ENCODE results near the gene CSF3. TPM values are rescaled to one million over a fixed set of nuclear protein-coding genes. Genes with fewer than 3 reads are reported as not detected.

Gene CSF3
- total RNA-seq, 1 donor from 2014 or later, result not detected

DNA sequence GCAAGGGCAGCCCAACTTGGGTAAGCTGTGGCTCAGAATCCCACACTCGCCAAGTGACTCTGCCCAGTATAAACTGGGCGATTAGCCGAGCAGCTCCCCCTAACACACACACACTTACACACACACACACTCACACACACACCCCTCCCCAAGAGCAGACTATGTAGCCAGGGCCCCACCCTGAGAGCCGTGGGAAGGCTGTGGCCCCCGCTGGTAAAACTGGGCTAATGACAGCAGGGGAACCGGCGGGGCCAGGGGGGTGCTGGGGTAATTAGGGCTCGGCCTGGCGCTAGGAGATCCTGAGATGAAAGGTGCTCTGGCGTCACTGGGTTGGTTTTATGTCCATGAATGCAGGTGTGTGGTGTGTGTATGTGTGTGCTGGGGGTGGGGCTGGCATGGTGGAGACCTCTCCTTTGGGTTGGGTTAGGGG, 46.4 kb downstream of the CSF3 start:
- no peaks in the 10 kb centered on the region for H3K36me3 Mint-ChIP-seq (ENCODE audit: low read depth)
- H3K27ac Mint-ChIP-seq, result no peak overlapping the region
- DNase-seq (ENCODE audit: low spot score), result no peak
- peaks cover 30% of the 10 kb centered on the region for H3K27me3 Mint-ChIP-seq (ENCODE audit: low read depth)
- intact Hi-C loops (cut with micrococcal nuclease), result loop anchor here (2.0 to 5.0 kb wide), 2 partner anchors 36 to 47 kb away; no protein-coding TSS in a partner anchor
- no peaks in the 10 kb centered on the region for H3K9me3 Mint-ChIP-seq
- H3K4me1 Mint-ChIP-seq (ENCODE audit: low read depth), result peaks cover 13% of the 10 kb centered on the region
- peak overlapping the region; percentile 79 for H3K4me3 Mint-ChIP-seq (ENCODE audit: low read depth)

- peak within 1 kb of the TSS; percentile 3 for H3K27ac Mint-ChIP-seq
Observed at GRCh38 chr17:40062329-40063186, 47.3 kb downstream of the CSF3 start, which contains the start of gene THRA. TSS of gene THRA (plus strand) at chr17:40062965. CDS start at chr17:40074489, 11,524 bp downstream.

DNA sequence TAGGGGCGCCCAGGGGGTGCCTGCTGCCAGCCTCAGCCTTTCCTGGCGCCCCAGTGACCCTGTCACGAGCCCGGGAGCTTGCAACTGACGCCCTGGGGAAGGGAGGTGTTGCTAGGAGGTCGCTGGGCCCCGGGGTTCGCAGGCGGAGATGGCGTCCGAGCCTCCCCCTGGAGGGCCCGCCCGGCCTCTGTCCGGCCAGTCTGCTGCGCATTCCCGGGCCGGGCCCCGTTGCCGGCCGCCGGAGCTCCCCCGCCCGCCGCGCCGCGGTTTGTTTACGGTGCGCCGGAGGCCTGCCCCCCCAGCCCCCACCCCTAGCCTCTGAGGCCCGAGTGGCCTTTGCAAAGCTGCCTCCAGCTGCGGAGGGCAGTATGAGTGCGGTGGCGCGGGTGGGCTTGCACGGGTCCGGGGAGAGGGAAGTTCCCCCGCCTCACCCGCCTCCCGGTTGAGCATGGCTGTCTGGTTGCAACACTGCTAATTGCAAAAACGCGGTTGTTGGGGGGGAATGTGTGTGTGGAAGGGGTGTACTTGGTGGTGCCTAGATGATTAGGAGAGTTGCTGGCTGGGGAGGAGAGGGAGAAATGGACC, 48.0 kb downstream of the CSF3 start:
- DNase-seq (ENCODE audit: low spot score), result no peak
- Mint-ChIP-seq H3K36me3 (ENCODE audit: low read depth) (no peaks in the 10 kb centered on the region), H3K27ac (no peak overlapping the region), H3K4me3 (ENCODE audit: low read depth) (peak overlapping the region; percentile 68), H3K27me3 (ENCODE audit: low read depth) (peaks cover 26% of the 10 kb centered on the region), H3K4me1 (ENCODE audit: low read depth) (peaks cover 18% of the 10 kb centered on the region), H3K9me3 (no peaks in the 10 kb centered on the region)
- intact Hi-C loops (cut with micrococcal nuclease), result loop anchor here (2.0 to 5.0 kb wide), 2 partner anchors 34 to 46 kb away; no protein-coding TSS in a partner anchor

More at GRCh38 chr17:40062329-40063186, 47.3 kb downstream of the CSF3 start, which contains the start of gene THRA:
- peaks cover 16% of the 10 kb centered on the region for H3K4me1 Mint-ChIP-seq (ENCODE audit: low read depth)
- H3K27me3 Mint-ChIP-seq (ENCODE audit: low read depth), result peaks cover 28% of the 10 kb centered on the region
- intact Hi-C loops (cut with micrococcal nuclease), result loop anchor here (2.0 to 5.0 kb wide), 2 partner anchors 35 to 46 kb away; no protein-coding TSS in a partner anchor
- H3K36me3 Mint-ChIP-seq (ENCODE audit: low read depth), result no peaks in the 10 kb centered on the region
- H3K9me3 Mint-ChIP-seq, result no peaks in the 10 kb centered on the region
- H3K4me3 Mint-ChIP-seq (ENCODE audit: low read depth), result peak within 1 kb of the TSS; percentile 79
- DNase-seq (ENCODE audit: low spot score), result peak; percentile 60

DNA sequence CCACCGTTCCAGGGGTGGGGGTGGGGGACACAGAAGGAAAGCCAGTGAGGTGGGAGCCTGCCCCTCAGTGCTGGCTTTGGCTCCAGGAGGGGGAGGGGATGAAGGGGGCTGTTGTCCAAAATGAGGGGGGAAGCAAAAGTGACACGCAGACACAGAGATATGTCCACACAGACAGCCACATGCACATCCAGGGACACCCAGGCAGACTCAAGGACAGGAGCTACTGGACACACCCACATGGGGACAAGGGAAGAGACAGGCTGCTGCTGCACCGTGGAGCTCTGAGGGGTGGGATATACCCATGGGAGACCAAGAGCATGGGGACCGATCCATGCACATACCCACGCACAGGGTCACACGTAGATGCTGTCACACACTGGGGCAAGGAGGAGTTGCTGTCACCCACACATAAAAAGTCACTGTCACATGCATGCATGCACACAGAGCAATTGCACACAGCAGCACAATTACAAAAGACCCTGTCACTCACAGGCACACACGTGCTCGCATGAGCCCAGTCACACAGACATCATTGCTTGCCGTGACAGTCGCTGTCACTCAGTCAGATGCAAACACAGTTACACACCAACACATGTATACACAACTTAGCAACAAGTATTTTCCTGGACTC, 48.8 kb downstream of the CSF3 start:
- intact Hi-C loops (cut with micrococcal nuclease), result loop anchor here (2.0 to 5.0 kb wide), 2 partner anchors 33 to 45 kb away; no protein-coding TSS in a partner anchor
- H3K9me3 Mint-ChIP-seq, result no peaks in the 10 kb centered on the region
- no peaks in the 10 kb centered on the region for H3K36me3 Mint-ChIP-seq (ENCODE audit: low read depth)
- H3K27me3 Mint-ChIP-seq (ENCODE audit: low read depth), result peaks cover 24% of the 10 kb centered on the region
- no peak for DNase-seq (ENCODE audit: low spot score)
- peaks cover 25% of the 10 kb centered on the region for H3K4me1 Mint-ChIP-seq (ENCODE audit: low read depth)
- H3K27ac Mint-ChIP-seq, result no peak overlapping the region
- H3K4me3 Mint-ChIP-seq (ENCODE audit: low read depth), result peak overlapping the region; percentile 68

DNA sequence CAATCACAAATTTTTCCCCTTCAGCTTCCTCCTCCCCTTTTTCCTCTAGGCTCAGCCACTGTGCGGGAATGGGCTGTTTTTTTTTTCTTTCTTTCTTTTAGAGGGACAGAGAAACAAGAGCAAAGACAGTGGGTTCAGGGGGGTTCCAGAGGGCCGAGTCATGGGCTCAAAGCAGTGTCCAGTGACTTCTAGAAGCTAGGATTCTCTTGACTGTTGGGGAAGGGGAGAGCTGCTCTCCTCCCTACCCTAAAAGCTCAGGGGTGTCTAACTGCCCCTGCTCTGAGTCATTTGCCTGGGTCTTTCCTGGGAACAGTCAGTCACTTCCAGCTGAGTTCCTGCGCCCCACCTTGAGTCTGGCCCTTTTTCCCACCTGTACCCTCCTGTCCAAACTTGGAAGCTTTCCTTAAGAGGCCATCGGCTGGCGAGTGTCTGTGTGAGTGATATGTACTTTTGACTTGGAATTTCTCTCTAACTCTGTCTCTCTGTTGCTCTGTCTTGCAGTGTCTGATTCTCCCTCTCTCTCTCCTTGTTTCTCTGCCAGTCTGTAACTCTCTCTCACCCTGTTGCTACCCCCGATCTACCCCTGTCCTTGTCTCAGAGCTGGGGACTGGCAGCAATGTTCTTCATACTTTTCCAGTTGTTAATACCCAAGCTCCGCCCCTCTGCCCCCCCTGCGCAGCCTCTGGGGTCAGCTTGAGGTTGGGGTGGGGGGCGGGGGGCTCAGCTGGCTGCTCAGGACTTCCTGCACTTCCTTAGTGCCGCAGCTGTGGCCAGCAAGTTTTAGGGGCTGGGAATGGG, 49.9 kb downstream of the CSF3 start:
- intact Hi-C loops (cut with micrococcal nuclease), result loop anchor here (5.0 kb wide), 1 partner anchor 32 kb away; no protein-coding TSS in a partner anchor

DNA sequence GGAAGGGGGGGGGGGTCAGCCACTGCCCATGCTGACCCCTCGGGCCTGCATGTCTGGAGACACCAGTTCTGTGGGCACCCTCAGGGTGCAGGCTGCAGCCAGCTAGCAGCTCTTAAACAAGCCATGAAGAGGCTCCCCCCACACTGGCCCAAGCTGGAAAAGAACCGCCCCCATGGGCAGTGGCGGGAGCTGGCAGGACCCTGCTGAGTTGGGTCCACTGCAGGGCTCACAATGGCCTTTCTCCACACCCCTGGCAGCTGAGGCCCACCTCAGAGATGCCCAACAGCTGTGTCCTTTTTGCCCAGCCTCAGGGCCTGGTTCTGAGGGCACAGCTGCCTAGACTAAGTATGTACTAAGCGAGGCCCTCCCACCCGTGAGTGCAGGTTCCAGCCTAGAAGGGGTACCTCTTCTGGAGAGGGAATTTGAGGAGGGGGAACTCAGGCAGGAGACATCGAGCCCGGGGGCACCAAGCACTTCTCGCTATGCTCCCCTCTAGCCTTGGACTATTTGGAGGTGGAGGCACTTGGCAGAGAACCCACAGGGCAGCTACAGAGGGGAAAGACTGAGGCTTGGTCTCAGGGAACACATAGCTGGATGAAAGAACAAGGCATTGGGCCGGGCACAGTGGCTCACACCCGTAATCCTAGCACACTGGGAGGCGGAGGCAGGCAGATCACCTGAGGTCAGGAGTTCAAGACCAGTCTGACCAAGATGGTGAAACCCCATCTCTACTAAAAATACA, 50.7 kb downstream of the CSF3 start:
- Mint-ChIP-seq H3K27ac (no peak overlapping the region), H3K9me3 (no peaks in the 10 kb centered on the region), H3K27me3 (ENCODE audit: low read depth) (peaks cover 15% of the 10 kb centered on the region), H3K36me3 (ENCODE audit: low read depth) (no peaks in the 10 kb centered on the region), H3K4me1 (ENCODE audit: low read depth) (peaks cover 37% of the 10 kb centered on the region), H3K4me3 (ENCODE audit: low read depth) (no peak overlapping the region)
- intact Hi-C loops (cut with micrococcal nuclease), result no loop called here
- no peak for DNase-seq (ENCODE audit: low spot score)

More for the DNA sequence above, 49.9 kb downstream of the CSF3 start:
- no peaks in the 10 kb centered on the region for H3K9me3 Mint-ChIP-seq
- H3K4me3 Mint-ChIP-seq (ENCODE audit: low read depth), result no peak overlapping the region
- peaks cover 36% of the 10 kb centered on the region for H3K4me1 Mint-ChIP-seq (ENCODE audit: low read depth)
- DNase-seq (ENCODE audit: low spot score), result no peak
- peaks cover 17% of the 10 kb centered on the region for H3K27me3 Mint-ChIP-seq (ENCODE audit: low read depth)
- H3K36me3 Mint-ChIP-seq (ENCODE audit: low read depth), result no peaks in the 10 kb centered on the region
- H3K27ac Mint-ChIP-seq, result no peak overlapping the region

Other genes with a start within 250 kb of the CSF3 start
- gene IKZF3, start 151.1 kb upstream of the CSF3 start, total RNA-seq, result 18.3 and 20.3 TPM in 2 replicates
- not detected in 2 replicates for gene ZPBP2, start 147.2 kb upstream of the CSF3 start, total RNA-seq
- 24.6 and 26.3 TPM in 2 replicates for gene GSDMB, start 96.8 kb upstream of the CSF3 start, total RNA-seq
- 66.1 and 74.3 TPM in 2 replicates for gene ORMDL3, start 87.8 kb upstream of the CSF3 start, total RNA-seq
- gene LRRC3C, start 87.7 kb upstream of the CSF3 start, total RNA-seq, result not detected in 2 replicates
- 0.11 and 0.53 TPM in 2 replicates for gene GSDMA, start 52.4 kb upstream of the CSF3 start, total RNA-seq
- gene PSMD3, start 34.6 kb upstream of the CSF3 start, total RNA-seq, result 193 and 196 TPM in 2 replicates
- gene MED24, start 39.0 kb downstream of the CSF3 start, total RNA-seq, result 110 and 116 TPM in 2 replicates
- gene THRA, start 47.5 kb downstream of the CSF3 start, total RNA-seq, result 4.9 and 5.6 TPM in 2 replicates
- gene NR1D1, start 85.1 kb downstream of the CSF3 start, total RNA-seq, result 6.6 and 6.8 TPM in 2 replicates
- gene MSL1, start 106.5 kb downstream of the CSF3 start, total RNA-seq, result 87.6 and 95.8 TPM in 2 replicates
- gene CASC3, start 125.1 kb downstream of the CSF3 start, total RNA-seq, result 118 and 120 TPM in 2 replicates
- 11.6 and 12.3 TPM in 2 replicates for gene RAPGEFL1, start 162.0 kb downstream of the CSF3 start, total RNA-seq
- gene WIPF2, start 203.9 kb downstream of the CSF3 start, total RNA-seq, result 26.9 and 27.2 TPM in 2 replicates